ENCODE measurements around the gene MCRIP2.

DNA sequence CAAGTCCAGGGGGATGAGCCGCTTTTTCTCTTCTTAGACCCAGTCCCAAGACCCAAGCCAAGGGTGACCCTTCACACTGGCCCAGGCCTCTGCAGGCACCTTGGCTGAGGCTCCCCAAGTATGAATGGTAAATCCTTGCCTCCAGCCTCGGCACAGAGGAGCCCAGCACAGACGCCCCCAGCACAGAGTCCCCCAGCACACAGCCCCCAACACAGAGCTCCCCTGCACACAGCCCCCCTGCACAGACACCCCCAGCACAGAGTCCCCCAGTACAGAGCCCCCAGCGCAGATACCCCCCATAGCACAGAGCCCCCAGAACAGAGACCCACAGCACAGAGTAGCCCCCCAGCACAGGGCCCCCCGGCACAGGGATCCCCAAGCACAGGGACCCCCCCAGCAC, 1.0 kb upstream of the MCRIP2 start:
- TF ChIP-seq, protein P1, sequence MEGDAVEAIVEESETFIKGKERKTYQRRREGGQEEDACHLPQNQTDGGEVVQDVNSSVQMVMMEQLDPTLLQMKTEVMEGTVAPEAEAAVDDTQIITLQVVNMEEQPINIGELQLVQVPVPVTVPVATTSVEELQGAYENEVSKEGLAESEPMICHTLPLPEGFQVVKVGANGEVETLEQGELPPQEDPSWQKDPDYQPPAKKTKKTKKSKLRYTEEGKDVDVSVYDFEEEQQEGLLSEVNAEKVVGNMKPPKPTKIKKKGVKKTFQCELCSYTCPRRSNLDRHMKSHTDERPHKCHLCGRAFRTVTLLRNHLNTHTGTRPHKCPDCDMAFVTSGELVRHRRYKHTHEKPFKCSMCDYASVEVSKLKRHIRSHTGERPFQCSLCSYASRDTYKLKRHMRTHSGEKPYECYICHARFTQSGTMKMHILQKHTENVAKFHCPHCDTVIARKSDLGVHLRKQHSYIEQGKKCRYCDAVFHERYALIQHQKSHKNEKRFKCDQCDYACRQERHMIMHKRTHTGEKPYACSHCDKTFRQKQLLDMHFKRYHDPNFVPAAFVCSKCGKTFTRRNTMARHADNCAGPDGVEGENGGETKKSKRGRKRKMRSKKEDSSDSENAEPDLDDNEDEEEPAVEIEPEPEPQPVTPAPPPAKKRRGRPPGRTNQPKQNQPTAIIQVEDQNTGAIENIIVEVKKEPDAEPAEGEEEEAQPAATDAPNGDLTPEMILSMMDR (IDR thresholded peaks at IDR 0.05): no peak
- no peak for TF ChIP-seq POLR2A (IDR thresholded peaks at IDR 0.05)

Data from adrenal gland (tissue), 5 donors.